GM12892 (cell line): Measurements from ENCODE around the gene ACP4.

Experiments used
- DNase-seq: peaks from one replicate; pipeline ENCODE4 v3.0.0; 2011; ENCODE audit not compliant: insufficient read length
- FAIRE-seq: peaks from 2 replicates; lab custom pipeline; 2011; peaks lifted over from hg19 to GRCh38; lab: Jason Lieb, UNC
- POLR2A ChIP-seq: IDR thresholded peaks from 2 replicates; pipeline ENCODE4 v1.6.1; 2011; ENCODE audit warnings: low read depth, low read length, control low read depth
- POLR2AphosphoS5 ChIP-seq: IDR thresholded peaks from 2 replicates; pipeline ENCODE4 v1.6.1; 2011; ENCODE audit warnings: low read depth, low read length, control low read depth
- TAF1 ChIP-seq: IDR thresholded peaks from 2 replicates; pipeline ENCODE4 v1.6.1; 2011; ENCODE audit warnings: low read depth, mild to moderate bottlenecking, control low read depth, low read length, borderline replicate concordance

Gene ACP4

DNA sequence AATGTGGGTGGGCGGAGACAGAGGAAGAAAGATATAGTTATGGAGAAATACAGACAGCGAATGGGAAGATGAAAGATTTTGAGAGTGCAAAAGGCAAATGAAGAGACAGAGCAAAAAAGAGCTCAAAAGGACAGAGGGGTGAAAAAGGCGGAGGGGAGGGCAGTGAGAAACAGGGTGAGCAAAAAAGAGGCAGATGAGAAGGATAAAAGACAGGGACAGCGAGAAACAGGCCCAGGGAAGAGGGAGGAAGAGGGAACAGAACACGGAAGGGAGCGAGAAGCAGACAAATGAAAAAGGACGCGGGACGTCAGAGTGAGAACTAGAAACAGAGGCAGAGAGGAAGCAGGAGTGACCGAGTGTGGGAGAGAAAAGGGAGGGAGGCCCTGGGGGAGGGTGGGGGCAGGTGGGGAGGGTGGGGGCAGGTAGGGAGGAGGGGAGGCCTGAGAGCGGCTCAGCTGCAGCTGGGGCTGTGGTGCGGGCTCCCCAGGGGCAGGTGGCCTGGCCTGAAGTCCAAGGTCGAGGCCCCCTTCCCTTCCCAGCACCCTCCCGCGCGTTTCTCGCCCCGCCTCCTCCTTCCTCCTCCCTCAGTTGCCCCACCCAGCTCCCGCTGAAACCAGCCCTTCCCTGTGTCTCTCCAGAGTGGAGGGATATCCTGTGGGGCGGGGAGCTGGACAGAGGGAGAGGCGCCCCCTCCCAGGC lies 30.5 kb downstream of the ACP4 start:
- TF ChIP-seq POLR2AphosphoS5, result no peak
- TF ChIP-seq POLR2A, result no peak
- TF ChIP-seq TAF1, result no peak
- peak; percentile 68 for FAIRE-seq
- peak; percentile 60 for DNase-seq

DNA sequence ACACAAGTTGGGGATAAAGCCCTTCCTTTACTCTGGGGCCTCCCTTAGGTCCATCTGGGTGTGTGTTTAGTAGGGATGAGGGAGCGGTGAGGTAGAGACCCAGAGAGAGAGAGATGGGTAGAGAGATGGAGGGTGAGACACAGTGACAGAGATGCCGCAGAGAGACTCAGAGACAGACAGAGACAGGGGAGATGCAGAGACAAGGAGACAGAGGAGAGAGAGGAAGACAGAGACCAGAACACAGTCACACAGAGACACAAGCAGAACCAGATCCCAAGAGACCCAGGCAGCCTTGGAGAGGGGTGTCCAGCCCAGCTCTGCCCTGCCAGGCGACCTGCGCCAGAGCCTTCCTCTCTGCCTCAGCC lies 31.0 kb downstream of the ACP4 start:
- TF ChIP-seq TAF1, result no peak
- no peak for TF ChIP-seq POLR2A
- TF ChIP-seq POLR2AphosphoS5, result no peak
- DNase-seq (no peak), FAIRE-seq (no peak)

DNA sequence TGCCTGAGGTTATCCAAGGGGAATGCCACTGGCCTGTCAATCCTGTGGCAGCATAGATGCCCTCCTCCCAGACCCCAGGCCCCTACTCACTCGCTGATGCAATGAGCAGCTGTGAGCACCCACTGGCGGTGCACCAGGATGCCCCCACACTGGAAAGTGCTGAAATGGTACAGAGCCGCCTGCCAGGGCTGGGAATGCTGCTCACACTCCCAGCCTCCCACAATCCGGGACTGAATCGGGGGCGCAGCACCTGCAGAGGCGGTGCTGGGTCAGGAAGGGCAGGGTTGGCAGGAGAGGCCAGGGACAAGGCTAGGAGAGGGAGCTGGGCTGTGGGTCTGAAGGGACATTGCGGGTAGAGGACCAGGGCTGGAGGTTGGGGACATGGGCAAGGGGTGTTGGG lies 31.4 kb downstream of the ACP4 start:
- no peak for FAIRE-seq
- DNase-seq, result no peak
- TF ChIP-seq POLR2AphosphoS5, result no peak
- no peak for TF ChIP-seq POLR2A
- TF ChIP-seq TAF1, result no peak

DNA sequence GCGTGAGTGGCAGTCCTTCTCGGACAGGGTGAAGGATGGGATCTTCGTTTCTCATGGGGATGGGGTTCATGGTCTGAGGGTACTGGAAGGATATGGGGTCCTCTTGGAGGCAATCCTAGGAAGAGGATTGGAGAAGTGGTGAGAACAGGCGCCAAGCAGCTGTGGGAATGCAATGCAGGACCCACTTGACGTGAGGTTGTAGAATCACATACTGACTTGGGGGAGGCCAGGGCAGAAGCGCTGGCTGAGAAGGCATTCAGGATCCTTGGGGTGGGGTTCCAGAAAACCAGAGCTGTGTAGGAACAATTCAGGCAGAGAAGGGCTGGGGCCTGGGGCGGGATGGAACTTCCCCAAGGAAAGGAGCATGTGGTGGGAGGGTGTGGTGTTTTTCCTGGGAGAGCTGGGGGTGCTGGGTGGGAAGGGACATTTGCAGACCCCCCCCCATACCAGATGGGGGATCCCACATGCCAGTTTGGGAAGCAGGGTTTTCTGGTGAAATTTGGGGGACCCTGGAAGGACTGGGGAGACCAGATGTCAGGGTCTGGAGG lies 32.5 kb downstream of the ACP4 start:
- FAIRE-seq (no peak), DNase-seq (no peak)
- no peak for TF ChIP-seq POLR2A
- no peak for TF ChIP-seq POLR2AphosphoS5
- TF ChIP-seq TAF1, result no peak

DNA sequence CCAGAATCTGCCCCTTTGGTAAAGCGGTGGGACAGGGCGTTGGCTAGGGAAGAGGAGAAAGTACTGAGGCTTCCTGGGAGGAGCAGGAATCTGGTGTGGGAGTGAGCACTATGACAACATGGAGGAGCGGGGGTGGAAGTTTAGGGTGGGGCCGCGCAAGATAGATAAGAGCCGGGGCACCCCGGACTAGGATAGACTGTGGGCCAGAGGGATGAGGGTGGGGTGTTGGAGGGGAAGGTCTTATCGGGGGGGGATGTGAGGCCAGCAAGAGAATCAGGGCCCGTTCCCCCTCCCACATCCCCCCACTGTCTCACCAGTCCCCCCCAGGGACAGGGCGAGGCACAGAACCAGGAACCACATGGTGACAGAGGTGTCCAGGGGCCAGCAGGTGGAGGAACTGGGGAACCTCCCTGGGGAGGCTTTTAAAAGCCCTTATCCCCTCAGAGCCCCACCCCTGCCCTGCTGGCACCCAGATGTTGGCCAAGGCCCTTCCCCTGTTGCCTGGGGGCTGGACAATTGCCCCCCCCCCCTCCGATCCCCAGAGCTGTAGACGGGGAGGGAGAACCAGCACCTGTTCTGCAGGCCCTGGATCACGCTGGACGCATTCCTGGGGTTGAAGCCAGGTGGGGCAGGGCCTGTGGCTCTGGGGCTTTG lies 33.3 kb downstream of the ACP4 start, which contains the start of gene KLK1:
Gene KLK1 (minus strand): TSS at position 399 of the 654 bp plus-strand sequence. CDS start 39 bp downstream, at position 360.
- FAIRE-seq (no peak), DNase-seq (no peak)
- TF ChIP-seq POLR2A, result no peak
- TF ChIP-seq POLR2AphosphoS5, result no peak
- TF ChIP-seq TAF1, result no peak

DNA sequence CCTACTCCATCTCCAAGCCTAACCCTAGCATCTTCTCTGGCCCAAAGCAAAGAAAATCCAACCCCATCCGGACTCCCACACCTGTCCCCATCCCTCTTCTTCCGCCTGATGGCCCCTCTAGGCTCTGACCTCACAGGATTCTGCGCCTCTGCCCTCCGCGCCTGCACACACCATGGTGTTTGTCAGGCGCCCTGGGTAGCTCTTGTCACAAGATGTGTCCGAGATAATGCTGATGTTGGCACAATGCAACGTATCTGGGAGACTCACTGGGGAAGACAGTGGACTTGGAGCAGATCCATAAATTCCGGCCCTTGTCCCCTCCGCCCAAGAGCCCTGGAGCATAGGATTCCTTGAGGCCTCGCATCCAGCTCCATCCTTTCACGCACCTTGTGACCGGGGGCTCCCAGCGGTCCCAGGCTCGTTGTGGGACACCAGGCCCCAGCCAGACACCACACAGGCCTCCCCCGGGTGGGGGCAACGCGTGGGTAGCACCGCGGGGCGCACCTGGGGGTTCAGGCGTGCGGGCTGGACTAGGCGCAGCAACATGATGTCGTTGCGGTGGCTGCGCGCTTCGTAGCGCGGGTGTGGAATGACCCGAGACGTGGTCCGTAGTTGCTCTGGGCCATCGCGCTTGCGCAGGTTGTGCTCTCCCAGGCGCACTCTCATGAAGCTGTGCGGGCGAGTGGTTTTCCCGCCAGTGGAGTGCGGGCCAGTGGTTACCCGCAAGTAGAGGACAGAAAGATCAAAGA lies 36.5 kb downstream of the ACP4 start:
- TF ChIP-seq TAF1 (no peak), POLR2A (no peak)
- DNase-seq (no peak), FAIRE-seq (no peak)

DNA sequence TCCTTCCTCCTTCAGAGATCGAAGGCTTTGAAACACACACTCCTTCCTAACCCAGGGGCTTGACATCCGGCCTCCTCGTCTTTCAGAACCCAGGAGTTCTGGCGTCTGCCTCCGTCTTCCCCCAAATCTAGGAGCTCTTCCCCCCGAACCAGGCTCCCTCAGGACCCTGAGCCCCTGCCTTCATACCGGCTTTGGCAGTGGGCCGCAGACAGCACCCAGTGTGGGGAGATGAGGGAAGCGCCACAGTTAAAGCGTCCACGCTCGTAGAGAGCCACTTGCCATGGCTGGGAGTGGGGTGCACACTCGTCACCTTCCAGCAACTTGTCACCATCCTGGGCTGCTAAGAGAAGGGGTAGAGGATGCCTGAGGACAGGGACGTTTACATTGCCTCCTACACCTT lies 37.3 kb downstream of the ACP4 start:
- FAIRE-seq, result no peak
- no peak for DNase-seq
- no peak for TF ChIP-seq POLR2A
- TF ChIP-seq POLR2AphosphoS5, result no peak
- no peak for TF ChIP-seq TAF1

DNA sequence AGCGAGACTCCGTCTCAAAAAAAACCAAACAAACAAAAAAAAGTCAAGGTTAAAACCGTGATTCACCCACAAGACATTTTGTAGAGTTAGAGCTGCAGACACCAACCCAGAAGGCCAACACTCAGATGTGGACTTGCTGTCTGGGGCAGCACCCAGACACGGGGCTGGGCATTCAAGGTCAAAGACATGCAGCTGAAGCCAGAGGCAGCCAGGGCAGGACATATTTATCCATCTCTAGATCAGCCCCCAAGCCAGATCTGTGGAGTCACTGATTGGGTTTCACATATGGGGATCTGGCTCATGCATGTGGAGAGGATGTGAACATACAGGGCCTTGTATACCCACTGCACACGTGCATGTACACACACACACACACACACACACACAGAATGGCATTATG lies 39.6 kb downstream of the ACP4 start:
- TF ChIP-seq TAF1, result no peak
- no peak for TF ChIP-seq POLR2AphosphoS5
- FAIRE-seq, result no peak

DNA sequence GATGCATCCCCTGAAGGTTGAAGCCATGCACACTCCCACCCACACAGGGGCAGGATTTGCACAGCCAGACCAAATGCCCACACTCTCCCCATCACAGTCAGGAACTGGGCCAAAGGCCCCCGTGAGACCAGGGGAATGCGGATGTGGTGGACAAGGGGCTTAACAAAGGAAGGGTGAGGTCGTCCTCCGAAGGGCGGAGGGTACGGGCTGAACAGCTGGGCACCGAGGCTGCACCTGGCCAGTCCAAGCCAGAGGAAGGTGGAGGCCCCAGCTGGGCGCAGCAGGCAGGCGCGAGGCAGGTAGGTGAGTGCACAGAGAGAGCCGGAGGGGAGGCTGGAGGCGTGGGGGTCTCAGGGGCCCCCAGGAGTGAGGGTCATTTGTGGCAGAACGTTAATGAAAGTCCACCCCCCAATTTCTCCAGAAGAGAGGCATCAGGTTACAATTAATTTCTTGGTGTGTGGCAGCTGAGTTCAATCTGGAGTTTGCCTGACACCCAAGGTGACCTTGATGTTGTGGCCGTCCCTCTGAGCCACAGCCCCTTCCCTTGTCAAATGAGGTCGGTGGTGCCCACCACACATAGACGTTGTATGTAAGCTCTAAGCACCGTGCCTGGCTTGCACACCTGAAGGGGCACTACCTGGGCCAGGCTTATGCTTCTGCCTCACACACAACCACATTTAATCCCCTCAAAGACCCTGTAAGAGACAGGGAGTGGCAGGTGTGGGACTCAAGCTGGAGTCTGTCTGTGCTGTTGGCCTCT lies 40.2 kb downstream of the ACP4 start:
- FAIRE-seq, result no peak
- no peak for DNase-seq
- TF ChIP-seq POLR2A (no peak), POLR2AphosphoS5 (no peak), TAF1 (no peak)

More for the DNA sequence above, 39.6 kb downstream of the ACP4 start:
- DNase-seq, result no peak

DNA sequence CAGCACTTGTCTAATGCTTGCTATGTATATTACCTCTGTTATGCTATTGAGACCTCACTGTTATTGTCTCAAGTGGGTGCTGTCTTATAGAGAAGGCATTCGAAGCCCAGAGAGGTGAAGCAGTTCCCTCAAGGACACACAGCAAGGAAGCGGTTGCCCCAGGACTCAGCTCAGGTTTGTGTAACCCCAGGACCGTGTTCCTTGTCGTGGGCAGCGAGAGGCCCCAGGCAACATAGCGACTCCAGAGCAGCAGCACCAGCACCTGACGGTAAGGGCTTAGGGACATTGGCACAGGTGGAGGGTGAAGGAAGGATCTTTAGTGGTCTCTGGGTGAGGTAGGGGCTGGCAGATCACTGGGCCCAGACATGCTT lies 40.8 kb downstream of the ACP4 start:
- no peak for DNase-seq
- FAIRE-seq, result no peak
- TF ChIP-seq POLR2AphosphoS5, result no peak
- no peak for TF ChIP-seq POLR2A
- TF ChIP-seq TAF1, result no peak

DNA sequence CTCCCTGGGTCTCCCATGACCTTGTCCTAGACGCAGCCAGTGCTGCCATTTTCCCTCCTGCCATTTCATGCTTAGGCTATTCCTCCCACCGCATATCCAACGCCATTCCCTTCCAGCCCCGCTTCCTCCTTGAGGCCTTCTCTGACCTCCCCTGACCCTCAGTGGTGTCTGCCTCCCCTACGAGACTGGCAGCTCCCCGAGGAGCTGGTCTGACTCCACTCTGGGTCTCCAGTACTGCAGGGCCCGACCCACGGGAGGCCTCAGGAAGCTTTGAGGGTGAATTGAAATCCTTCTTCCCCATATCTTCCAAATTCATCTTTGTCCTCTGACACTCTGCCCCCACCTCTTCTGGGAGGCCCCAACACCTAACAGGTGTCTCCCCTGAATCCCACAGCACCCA lies 42.5 kb downstream of the ACP4 start:
- TF ChIP-seq POLR2AphosphoS5, result no peak
- TF ChIP-seq POLR2A, result no peak
- no peak for TF ChIP-seq TAF1
- DNase-seq, result no peak
- no peak for FAIRE-seq
